DMS79 treated with DMSO at 0.1 percent for 48 hours (cell line): ENCODE results near the gene SIN3B.

ENCODE experiments used
- DNase-seq: peaks from one replicate; lab custom pipeline; 2025; lab: John Stamatoyannopoulos, UW

SIN3B gene

GRCh38 chr19:16824658-16825311 lies 4.4 kb upstream of the SIN3B start:
- no peak for DNase-seq

GRCh38 chr19:16825312-16826052 lies 3.7 kb upstream of the SIN3B start:
- DNase-seq = peak; percentile 79

- DNase-seq = no peak
Observed at GRCh38 chr19:16829822-16830289, 658 bp downstream of the SIN3B start.

DNA sequence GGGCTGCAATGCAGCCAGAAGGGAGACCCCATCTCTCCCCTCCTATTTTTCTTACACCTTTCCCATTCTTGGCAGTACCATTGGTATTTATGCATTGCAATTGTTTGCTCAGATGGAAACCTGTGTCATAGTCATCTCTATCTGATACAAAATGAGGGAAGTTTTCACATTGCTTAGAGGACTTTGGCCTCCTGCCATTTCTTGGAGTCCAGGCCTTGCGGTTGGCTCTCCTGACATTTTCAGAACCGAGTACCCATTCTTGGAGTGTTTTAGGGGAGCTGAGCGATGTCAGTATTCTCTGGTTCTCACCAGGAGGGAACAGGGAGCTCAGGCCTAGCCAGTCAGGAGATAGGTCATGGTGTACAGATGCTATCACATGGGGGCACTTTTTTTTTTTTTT lies 1.5 kb downstream of the SIN3B start:
- DNase-seq = no peak

DNA sequence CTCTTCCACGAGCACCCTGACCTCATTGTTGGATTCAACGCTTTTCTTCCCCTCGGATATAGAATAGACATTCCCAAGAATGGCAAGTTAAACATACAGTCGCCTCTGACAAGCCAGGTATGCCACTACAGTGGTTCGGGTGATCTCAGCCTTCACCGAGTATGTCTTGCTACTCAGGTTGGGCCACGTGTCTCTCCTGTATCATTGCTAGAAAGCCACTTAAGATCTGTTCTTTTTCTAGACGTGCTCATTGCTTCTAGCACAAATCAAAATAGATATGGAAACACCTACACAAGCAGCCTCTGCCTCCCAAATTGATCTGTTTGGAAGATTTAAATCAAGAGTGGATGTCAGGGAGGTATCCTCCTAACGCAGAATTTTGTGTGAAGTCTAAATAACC lies 2.3 kb downstream of the SIN3B start:
- DNase-seq = no peak

GRCh38 chr19:16834747-16835146 lies 5.5 kb downstream of the SIN3B start:
- no peak for DNase-seq

DNA sequence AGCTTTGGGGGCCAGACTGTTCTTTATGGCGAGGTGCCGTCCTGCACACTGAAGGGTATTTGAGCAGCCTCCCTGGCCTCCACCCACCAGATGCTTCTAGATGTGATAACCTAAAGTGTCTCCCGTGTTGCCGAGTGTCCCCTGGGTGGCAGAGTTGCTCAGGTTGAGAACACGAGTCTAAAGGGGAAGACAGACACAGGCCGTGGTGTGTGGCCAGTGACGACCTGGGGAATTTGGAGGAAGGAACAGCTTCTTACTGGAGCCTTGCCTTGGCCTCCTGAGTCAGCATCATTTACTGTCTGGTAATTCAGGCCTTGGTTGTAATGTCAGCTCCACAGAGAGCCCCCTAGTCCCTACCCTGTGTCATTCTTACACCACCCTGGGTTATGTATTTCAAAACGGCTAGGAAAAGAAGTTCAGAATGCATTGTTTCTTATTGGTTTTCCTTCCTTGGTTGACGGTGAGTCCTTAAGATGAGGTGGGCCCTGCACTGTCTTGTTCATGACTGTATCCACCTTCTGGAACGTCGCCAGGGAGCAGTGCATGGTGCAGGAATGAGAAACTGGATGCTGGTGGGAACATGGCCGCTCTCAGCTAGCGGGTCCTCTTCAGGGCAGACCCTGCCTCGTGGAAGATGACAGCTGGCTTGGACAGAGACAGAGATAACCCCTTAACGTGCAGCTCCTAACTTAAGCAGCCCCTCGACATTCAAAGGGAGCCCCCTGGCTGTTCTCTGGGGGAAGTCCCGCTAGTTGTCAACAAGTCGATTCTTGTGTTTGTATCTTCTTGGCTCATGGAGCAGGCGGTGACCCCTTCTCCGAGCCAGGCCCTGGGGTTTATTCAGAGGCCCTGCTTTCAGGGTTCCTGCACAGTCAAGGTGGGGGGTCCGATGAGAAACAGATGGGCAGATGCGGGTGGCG lies 7.2 kb downstream of the SIN3B start:
- DNase-seq = no peak

GRCh38 chr19:16837035-16837362 lies 7.8 kb downstream of the SIN3B start:
- no peak for DNase-seq

- no peak for DNase-seq
Observed at GRCh38 chr19:16841391-16841926, 12.3 kb downstream of the SIN3B start.

- no peak for DNase-seq
Observed at GRCh38 chr19:16846901-16847300, 17.7 kb downstream of the SIN3B start.

DNA sequence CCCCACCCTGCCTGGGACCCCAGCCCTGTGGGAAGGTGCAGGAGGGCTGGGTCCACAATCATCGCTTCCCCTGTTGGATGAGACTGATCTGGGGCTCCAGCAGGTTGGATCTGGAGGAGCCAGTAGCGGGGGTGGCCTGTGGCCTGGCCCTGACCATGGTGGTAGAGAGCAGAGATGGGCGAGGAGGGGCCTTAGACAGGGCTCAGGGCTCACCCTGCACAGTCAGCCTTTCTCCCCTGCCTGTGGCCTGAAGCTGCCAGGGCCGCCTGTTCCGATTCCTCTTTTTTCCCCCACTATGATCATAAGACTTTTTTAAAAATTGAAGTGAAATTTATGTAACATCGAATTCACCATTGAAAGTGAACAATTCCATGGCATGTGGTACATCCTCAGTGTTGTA lies 18.2 kb downstream of the SIN3B start:
- DNase-seq = no peak

- no peak for DNase-seq
Observed at GRCh38 chr19:16849168-16849567, 20.0 kb downstream of the SIN3B start.

- DNase-seq = no peak
Observed at GRCh38 chr19:16850133-16850532, 20.9 kb downstream of the SIN3B start.

GRCh38 chr19:16851031-16851712 lies 22.0 kb downstream of the SIN3B start:
- DNase-seq = no peak

DNA sequence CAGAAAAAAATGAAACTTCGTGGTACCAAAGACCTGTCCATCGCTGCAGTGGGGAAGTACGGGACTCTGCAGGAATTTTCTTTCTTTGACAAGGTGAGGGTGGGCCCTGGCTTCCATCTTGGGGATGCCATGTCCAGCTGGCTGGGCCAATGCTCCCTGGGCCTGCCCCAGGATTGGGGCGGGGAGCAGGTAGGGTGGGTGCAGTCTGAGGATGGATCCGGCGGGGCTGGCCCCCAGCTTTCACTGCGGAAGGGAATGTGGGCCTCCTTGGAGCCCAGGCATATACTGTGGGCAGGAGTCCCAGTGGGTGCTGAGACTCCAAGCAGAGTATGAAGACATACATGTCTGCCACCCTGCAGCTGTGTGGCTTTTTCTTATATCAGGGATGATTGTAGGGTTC lies 23.9 kb downstream of the SIN3B start:
- DNase-seq = no peak

DNA sequence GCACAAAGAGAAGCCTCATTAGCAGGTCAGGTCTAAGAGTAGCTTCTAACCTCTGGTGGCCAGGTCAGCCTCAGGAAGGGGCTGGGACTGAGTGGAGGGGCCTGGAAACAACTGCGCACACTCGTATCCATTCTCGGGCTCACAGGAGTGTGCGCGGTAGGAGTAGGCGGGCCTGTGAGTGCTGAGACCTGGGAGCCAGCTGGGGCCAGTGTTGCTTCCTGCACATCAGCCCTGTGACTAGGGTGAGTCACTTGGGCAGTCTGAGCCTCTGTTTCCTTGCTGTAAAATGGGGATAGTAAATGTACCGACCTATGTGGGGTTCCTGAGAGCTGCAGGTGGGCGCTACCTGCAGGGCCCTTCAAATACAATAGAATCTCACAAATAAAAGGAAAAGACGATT lies 26.9 kb downstream of the SIN3B start:
- no peak for DNase-seq

GRCh38 chr19:16859626-16860025 lies 30.4 kb downstream of the SIN3B start:
- DNase-seq = no peak

GRCh38 chr19:16860118-16860517 lies 30.9 kb downstream of the SIN3B start:
- DNase-seq = no peak

DNA sequence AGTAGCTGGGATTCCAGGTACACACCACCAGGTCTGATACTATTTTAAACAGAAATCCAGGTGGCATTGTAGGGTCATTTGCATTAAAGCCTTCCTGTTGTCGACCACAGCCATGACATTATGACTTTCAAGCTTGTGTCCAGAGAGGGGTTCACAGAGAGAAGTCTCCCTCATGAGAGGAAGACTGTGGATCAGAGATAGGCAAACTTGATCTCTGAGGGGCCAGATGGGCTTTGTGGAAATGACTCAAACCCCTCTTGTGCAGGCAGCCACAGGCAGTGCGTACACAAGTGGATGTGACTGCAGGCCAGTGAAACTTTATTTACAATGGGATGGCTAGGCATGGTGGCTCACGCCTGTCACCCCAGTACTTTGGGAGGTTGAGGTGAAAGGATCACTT lies 31.8 kb downstream of the SIN3B start:
- DNase-seq = no peak

DNA sequence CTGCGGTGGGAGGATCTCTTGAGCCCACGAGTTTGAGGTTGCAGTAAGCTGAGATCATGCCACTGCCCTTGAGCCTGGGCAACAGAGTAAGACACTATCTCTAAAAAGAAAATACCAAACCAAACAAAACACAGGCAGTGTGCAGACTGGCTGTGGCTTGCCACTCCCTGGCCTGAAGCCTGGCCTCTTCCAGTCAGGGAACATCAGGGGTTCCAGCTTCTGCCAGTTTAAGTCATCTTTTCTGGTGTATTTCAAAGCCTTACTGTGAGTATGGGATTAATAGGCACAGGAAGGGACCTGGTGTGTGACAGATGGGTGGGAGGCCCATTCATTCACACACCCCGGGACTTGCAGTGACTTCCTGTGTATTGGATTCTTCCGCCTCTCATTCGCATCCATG lies 32.6 kb downstream of the SIN3B start:
- no peak for DNase-seq

DNA sequence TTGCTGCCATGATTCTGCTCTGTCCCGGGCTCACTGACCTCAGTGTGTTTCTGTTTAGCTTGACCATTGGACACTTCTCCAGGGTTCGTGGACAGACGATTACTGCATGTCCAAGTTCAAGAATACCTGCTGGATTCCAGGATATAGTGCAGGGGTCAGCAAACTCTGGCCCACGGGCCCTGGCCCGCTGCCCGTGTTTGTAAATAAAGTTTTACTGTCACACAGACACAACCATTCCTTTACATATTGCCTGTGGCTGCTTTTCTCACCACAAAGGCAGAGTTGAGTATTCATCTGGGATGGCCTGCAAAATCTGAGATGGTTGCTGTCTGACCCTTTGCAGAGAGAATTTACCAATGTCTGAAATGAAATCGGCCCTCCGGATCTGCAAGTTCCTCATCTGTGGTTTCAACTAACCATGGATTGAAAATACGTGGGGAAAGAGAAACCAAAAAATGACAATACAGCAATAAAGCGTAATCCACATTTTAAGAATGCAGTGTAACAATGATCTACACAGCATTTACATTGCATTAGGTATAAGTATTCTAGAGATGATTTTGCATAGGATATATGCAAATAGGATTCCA lies 33.7 kb downstream of the SIN3B start:
- no peak for DNase-seq

- DNase-seq = no peak
Observed at GRCh38 chr19:16867211-16867610, 38.0 kb downstream of the SIN3B start.
